Measurements from ENCODE around the gene MICALL2. TPM values are rescaled to one million over a fixed set of nuclear protein-coding genes. Genes with fewer than 3 reads are reported as not detected.

The MICALL2 gene
- polyA plus RNA-seq, 1 donor: 77.8 TPM

DNA sequence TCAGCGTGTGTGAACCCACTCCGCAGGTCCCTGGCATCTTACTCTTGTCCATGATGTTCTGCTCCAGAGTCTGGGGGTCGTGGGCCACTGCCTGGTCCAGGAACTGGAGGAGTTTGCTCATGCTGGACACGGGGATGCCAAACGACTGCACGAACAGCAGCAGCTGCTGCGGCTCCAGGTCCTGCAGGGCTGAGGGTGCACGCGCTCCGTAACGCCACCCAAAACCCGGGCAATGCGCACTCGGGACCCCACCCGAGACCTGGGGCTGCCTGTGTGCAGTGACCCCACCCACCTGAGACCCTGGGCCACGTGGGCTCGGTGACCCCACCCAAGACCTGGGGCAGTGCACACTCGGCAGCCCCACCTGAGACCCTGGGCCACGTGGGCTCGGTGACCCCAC is 22.0 kb upstream of the MICALL2 start:
- Histone ChIP-seq H3K27ac (ENCODE audit: low read length) (no peak overlapping the region), H3K27me3 (ENCODE audit: control insufficient read depth, insufficient read depth, low read length) (no peaks in the 10 kb centered on the region), H3K36me3 (ENCODE audit: control insufficient read depth, insufficient read depth, low read length) (peaks cover 93% of the 10 kb centered on the region), H3K4me3 (ENCODE audit: low read length) (no peak overlapping the region), H3K9me3 (ENCODE audit: control insufficient read depth, low read depth, low read length) (no peaks in the 10 kb centered on the region), H3K4me1 (ENCODE audit: control insufficient read depth, insufficient read depth, low read length) (no peaks in the 10 kb centered on the region)
- WGBS (ENCODE audit: insufficient coverage, low lambda C conversion rate): no CpG with 5 or more reads among the region's 20 CpGs
- no peak for DNase-seq

GRCh38 chr7:1480670-1481069 is 21.4 kb upstream of the MICALL2 start:
- H3K9me3 ChIP-seq (ENCODE audit: control insufficient read depth, low read depth, low read length): no peaks in the 10 kb centered on the region
- H3K27me3 ChIP-seq (ENCODE audit: control insufficient read depth, insufficient read depth, low read length): no peaks in the 10 kb centered on the region
- DNase-seq: no peak
- H3K4me1 ChIP-seq (ENCODE audit: control insufficient read depth, insufficient read depth, low read length): no peaks in the 10 kb centered on the region
- H3K4me3 ChIP-seq (ENCODE audit: low read length): no peak overlapping the region
- H3K27ac ChIP-seq (ENCODE audit: low read length): no peak overlapping the region
- no CpG with 5 or more reads among the region's 12 CpGs for WGBS (ENCODE audit: insufficient coverage, low lambda C conversion rate)
- H3K36me3 ChIP-seq (ENCODE audit: control insufficient read depth, insufficient read depth, low read length): peaks cover 95% of the 10 kb centered on the region

- peaks cover 3% of the 10 kb centered on the region for H3K4me1 ChIP-seq (ENCODE audit: control insufficient read depth, insufficient read depth, low read length)
- no CpG with 5 or more reads among the region's 24 CpGs for WGBS (ENCODE audit: insufficient coverage, low lambda C conversion rate)
- DNase-seq: no peak
- no peaks in the 10 kb centered on the region for H3K9me3 ChIP-seq (ENCODE audit: control insufficient read depth, low read depth, low read length)
- peaks cover 95% of the 10 kb centered on the region for H3K36me3 ChIP-seq (ENCODE audit: control insufficient read depth, insufficient read depth, low read length)
- H3K4me3 ChIP-seq (ENCODE audit: low read length): no peak overlapping the region
- no peak overlapping the region for H3K27ac ChIP-seq (ENCODE audit: low read length)
- no peaks in the 10 kb centered on the region for H3K27me3 ChIP-seq (ENCODE audit: control insufficient read depth, insufficient read depth, low read length)
Observed at GRCh38 chr7:1479287-1479686, 20.0 kb upstream of the MICALL2 start.

GRCh38 chr7:1478480-1478879 is 19.2 kb upstream of the MICALL2 start:
- no peaks in the 10 kb centered on the region for H3K9me3 ChIP-seq (ENCODE audit: control insufficient read depth, low read depth, low read length)
- WGBS (ENCODE audit: insufficient coverage, low lambda C conversion rate): no CpG with 5 or more reads among the region's 19 CpGs
- peaks cover 6% of the 10 kb centered on the region for H3K4me1 ChIP-seq (ENCODE audit: control insufficient read depth, insufficient read depth, low read length)
- H3K4me3 ChIP-seq (ENCODE audit: low read length): no peak overlapping the region
- peaks cover 92% of the 10 kb centered on the region for H3K36me3 ChIP-seq (ENCODE audit: control insufficient read depth, insufficient read depth, low read length)
- no peak for DNase-seq
- H3K27ac ChIP-seq (ENCODE audit: low read length): no peak overlapping the region
- no peaks in the 10 kb centered on the region for H3K27me3 ChIP-seq (ENCODE audit: control insufficient read depth, insufficient read depth, low read length)

DNA sequence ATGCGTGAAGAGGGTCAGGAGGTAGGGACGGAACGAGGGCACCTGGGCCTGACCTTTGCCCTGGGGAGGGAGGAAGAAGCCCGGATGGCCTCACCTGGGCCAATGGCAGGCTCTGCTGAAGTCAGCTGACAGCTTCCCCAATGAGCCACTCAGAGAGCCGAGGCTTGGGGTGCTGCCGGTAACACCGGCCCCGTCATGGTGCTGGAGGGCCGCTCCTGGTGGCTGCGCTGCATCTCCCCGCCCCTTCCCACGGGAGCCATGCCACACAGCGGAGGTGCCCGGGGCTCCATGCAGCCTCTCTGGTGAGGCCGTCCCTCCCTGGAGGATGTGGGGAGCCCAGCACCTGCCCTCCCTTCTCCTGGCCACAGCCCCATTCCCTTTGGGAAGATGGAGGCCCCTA is 17.6 kb upstream of the MICALL2 start:
- Histone ChIP-seq H3K36me3 (ENCODE audit: control insufficient read depth, insufficient read depth, low read length) (peaks cover 91% of the 10 kb centered on the region), H3K4me3 (ENCODE audit: low read length) (no peak overlapping the region), H3K27ac (ENCODE audit: low read length) (no peak overlapping the region), H3K9me3 (ENCODE audit: control insufficient read depth, low read depth, low read length) (no peaks in the 10 kb centered on the region), H3K27me3 (ENCODE audit: control insufficient read depth, insufficient read depth, low read length) (no peaks in the 10 kb centered on the region), H3K4me1 (ENCODE audit: control insufficient read depth, insufficient read depth, low read length) (peaks cover 6% of the 10 kb centered on the region)
- no CpG with 5 or more reads among the region's 15 CpGs for WGBS (ENCODE audit: insufficient coverage, low lambda C conversion rate)
- DNase-seq: no peak

DNA sequence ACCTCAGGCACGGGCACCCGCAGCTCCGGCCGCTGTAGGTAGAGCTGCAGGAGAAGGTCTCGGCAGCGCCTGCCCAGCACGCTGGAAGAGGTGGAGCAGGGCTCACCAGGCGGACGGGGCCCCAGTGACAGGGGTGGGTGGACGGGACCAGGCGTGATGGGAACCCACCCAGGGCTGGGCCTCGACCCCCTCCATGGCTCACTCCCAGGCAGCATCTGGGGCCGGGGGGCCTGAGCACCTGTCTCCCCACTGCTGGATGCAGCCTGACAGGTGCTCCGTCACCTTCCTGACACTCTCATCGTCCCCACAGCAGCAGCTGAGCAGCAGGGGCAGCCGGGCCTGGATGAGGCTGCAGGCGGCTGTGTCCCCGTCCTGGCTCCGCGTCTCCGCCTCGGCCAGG is 16.7 kb upstream of the MICALL2 start:
- Histone ChIP-seq H3K36me3 (ENCODE audit: control insufficient read depth, insufficient read depth, low read length) (peaks cover 93% of the 10 kb centered on the region), H3K27ac (ENCODE audit: low read length) (no peak overlapping the region), H3K9me3 (ENCODE audit: control insufficient read depth, low read depth, low read length) (no peaks in the 10 kb centered on the region), H3K4me1 (ENCODE audit: control insufficient read depth, insufficient read depth, low read length) (peaks cover 6% of the 10 kb centered on the region), H3K4me3 (ENCODE audit: low read length) (no peak overlapping the region), H3K27me3 (ENCODE audit: control insufficient read depth, insufficient read depth, low read length) (no peaks in the 10 kb centered on the region)
- WGBS (ENCODE audit: insufficient coverage, low lambda C conversion rate): no CpG with 5 or more reads among the region's 22 CpGs
- DNase-seq: no peak

GRCh38 chr7:1475393-1475792 is 16.1 kb upstream of the MICALL2 start:
- no CpG with 5 or more reads among the region's 17 CpGs for WGBS (ENCODE audit: insufficient coverage, low lambda C conversion rate)
- H3K36me3 ChIP-seq (ENCODE audit: control insufficient read depth, insufficient read depth, low read length): peaks cover 93% of the 10 kb centered on the region
- no peak overlapping the region for H3K27ac ChIP-seq (ENCODE audit: low read length)
- no peaks in the 10 kb centered on the region for H3K27me3 ChIP-seq (ENCODE audit: control insufficient read depth, insufficient read depth, low read length)
- H3K4me1 ChIP-seq (ENCODE audit: control insufficient read depth, insufficient read depth, low read length): peaks cover 6% of the 10 kb centered on the region
- H3K4me3 ChIP-seq (ENCODE audit: low read length): no peak overlapping the region
- no peak for DNase-seq
- H3K9me3 ChIP-seq (ENCODE audit: control insufficient read depth, low read depth, low read length): no peaks in the 10 kb centered on the region

- H3K27me3 ChIP-seq (ENCODE audit: control insufficient read depth, insufficient read depth, low read length): no peaks in the 10 kb centered on the region
- H3K27ac ChIP-seq (ENCODE audit: low read length): no peak overlapping the region
- H3K36me3 ChIP-seq (ENCODE audit: control insufficient read depth, insufficient read depth, low read length): peaks cover 93% of the 10 kb centered on the region
Observed at GRCh38 chr7:1474736-1475135, 15.5 kb upstream of the MICALL2 start.

DNA sequence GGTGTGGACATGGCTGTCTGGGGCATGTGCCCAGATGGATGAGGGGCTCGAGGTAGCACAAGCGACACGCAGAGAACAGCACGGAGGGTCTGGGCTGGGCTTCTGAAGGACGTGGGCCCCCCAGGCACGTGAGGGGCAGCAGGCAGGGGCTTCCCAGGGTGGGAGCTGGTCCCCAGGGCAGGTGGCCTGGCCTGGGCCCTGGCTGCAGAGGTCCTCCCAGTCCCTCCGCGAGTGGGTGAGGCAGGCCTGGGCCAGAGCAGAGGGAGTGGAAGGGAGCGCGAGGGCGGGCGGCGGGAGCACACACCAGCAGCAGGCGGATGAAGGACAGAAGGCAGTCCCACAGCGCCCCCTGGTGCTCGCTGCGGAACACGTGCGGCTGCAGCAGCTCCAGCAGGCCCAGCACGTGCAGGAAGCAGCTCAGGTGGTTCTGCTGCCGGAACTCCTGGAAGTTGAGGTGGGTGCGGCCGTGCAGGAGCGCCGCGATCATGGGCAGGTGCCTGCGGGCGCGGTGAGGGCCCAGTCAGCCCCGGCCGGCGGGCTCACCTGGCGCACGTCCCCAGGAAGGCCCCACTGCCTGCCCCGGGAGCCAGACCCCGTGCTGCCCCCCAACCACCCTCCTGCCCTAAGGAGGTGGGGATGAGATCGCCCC is 14.7 kb upstream of the MICALL2 start:
- DNase-seq: peak; percentile 93
- no peak overlapping the region for H3K27ac ChIP-seq (ENCODE audit: low read length)
- no peaks in the 10 kb centered on the region for H3K27me3 ChIP-seq (ENCODE audit: control insufficient read depth, insufficient read depth, low read length)
- H3K9me3 ChIP-seq (ENCODE audit: control insufficient read depth, low read depth, low read length): no peaks in the 10 kb centered on the region
- no peak overlapping the region for H3K4me3 ChIP-seq (ENCODE audit: low read length)
- no CpG with 5 or more reads among the region's 37 CpGs for WGBS (ENCODE audit: insufficient coverage, low lambda C conversion rate)
- H3K36me3 ChIP-seq (ENCODE audit: control insufficient read depth, insufficient read depth, low read length): peaks cover 93% of the 10 kb centered on the region
- peaks cover 6% of the 10 kb centered on the region for H3K4me1 ChIP-seq (ENCODE audit: control insufficient read depth, insufficient read depth, low read length)

More at GRCh38 chr7:1474736-1475135, 15.5 kb upstream of the MICALL2 start:
- Histone ChIP-seq H3K4me3 (ENCODE audit: low read length) (no peak overlapping the region), H3K4me1 (ENCODE audit: control insufficient read depth, insufficient read depth, low read length) (peaks cover 6% of the 10 kb centered on the region), H3K9me3 (ENCODE audit: control insufficient read depth, low read depth, low read length) (no peaks in the 10 kb centered on the region)
- no CpG with 5 or more reads among the region's 24 CpGs for WGBS (ENCODE audit: insufficient coverage, low lambda C conversion rate)
- DNase-seq: no peak

GRCh38 chr7:1470901-1471300 is 11.6 kb upstream of the MICALL2 start:
- Histone ChIP-seq H3K4me3 (ENCODE audit: low read length) (no peak overlapping the region), H3K27ac (ENCODE audit: low read length) (no peak overlapping the region), H3K27me3 (ENCODE audit: control insufficient read depth, insufficient read depth, low read length) (no peaks in the 10 kb centered on the region), H3K4me1 (ENCODE audit: control insufficient read depth, insufficient read depth, low read length) (peaks cover 22% of the 10 kb centered on the region), H3K36me3 (ENCODE audit: control insufficient read depth, insufficient read depth, low read length) (peaks cover 67% of the 10 kb centered on the region), H3K9me3 (ENCODE audit: control insufficient read depth, low read depth, low read length) (no peaks in the 10 kb centered on the region)
- DNase-seq: no peak
- no CpG with 5 or more reads among the region's 21 CpGs for WGBS (ENCODE audit: insufficient coverage, low lambda C conversion rate)

DNA sequence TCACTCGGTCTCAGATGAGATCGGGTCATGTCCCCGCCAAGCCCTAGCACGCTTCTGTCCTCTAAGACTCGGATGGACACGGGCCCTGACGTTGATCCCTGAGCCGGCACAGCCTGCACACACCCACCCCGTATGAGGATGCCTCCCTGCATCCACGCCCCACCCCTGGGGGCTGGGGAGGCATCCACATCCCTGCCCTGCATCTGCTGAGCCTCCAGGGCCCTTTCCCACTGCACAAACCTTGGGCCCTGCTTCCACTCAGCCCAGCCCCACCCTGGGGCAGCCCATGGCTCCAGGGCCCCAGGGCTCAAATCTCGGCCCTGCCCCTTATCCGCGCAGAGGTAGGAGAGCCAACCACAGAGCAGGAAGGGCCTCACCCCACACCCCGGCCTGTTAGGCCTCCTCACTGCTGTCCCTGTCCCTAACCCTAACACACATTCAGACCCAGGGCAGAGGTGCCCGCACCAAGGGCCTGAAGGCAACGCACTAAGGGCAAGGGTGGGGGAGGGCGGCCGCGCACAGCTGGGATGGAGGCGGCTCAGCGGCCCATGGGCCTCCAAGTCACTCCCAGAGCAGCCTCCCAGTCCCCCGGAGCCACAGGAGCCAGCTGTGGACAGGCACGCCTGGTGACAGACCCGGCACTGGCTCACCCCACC is 9.5 kb upstream of the MICALL2 start:
- Histone ChIP-seq H3K4me3 (ENCODE audit: low read length) (no peak overlapping the region), H3K27ac (ENCODE audit: low read length) (no peak overlapping the region), H3K4me1 (ENCODE audit: control insufficient read depth, insufficient read depth, low read length) (peaks cover 29% of the 10 kb centered on the region), H3K36me3 (ENCODE audit: control insufficient read depth, insufficient read depth, low read length) (peaks cover 51% of the 10 kb centered on the region), H3K9me3 (ENCODE audit: control insufficient read depth, low read depth, low read length) (no peaks in the 10 kb centered on the region), H3K27me3 (ENCODE audit: control insufficient read depth, insufficient read depth, low read length) (no peaks in the 10 kb centered on the region)
- no peak for DNase-seq
- WGBS (ENCODE audit: insufficient coverage, low lambda C conversion rate): no CpG with 5 or more reads among the region's 24 CpGs
